Body of pancreas (tissue), 4 donors: Measurements from ENCODE around the gene TGFB2.

ENCODE experiments used
- CTCF ChIP-seq, 7 experiments: fragments of 450-650 bp in 4 of 7; fragments of 200-600 bp in 3 of 7; sonication (generic) in 3 of 7; IDR thresholded peaks; one replicate each; pipeline ENCODE4 v1.5.1; 2016 to 2019; ENCODE audit warnings: antibody characterized with exemption in 7 of 7
- POLR2A ChIP-seq, 3 donors: fragments of 450-650 bp; IDR thresholded peaks; one replicate each; pipeline ENCODE4 v1.6.1; 2016; ENCODE audit warnings: antibody characterized with exemption in 3 of 3, mild to moderate bottlenecking in 2 of 3

DNA sequence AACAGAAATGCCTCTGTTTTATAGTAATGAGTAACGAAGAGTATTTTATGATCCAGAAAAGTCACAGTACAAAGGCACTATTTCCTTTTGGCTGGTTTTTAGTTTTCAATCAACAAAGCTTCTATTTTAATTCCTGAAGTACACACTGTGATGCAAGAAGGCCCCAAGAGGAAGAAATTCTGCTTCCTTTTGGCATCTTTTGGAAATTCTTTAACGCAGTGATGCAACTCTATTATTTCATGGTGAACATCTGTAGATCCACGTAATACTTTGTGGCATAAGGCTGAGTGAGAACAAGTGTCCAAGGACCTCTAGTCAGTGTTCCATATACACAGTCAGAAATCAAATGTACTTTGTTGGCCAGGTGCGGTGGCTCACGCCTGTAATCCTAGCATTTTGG, 137.5 kb downstream of the TGFB2 start:
- no peak for TF ChIP-seq POLR2A (IDR thresholded peaks at IDR 0.05)
- TF ChIP-seq CTCF (IDR thresholded peaks at IDR 0.05), result no peak
